ENCODE measurements around the gene OR2K2. TPM values are rescaled to one million over a fixed set of nuclear protein-coding genes. Genes with fewer than 3 reads are reported as not detected.

The OR2K2 gene
- total and polyA plus RNA-seq, 2 donors (not counting 3 experiments of a cell fraction or from before 2014, with no cell fraction given), result not detected

GRCh38 chr9:111287127-111287526 lies 42.9 kb downstream of the OR2K2 start:
- Histone ChIP-seq H3K4me1 (ENCODE audit: control insufficient read depth, extremely low read depth, insufficient read depth, low read length) (no peaks in the 10 kb centered on the region), H3K9me1 (replicated peaks; ENCODE audit: control insufficient read depth, extremely low read depth, insufficient read depth, low read length) (no peaks in the 10 kb centered on the region), H3K4me3 (replicated peaks in 1 of 3; ENCODE audit: insufficient read depth in 1 of 3, low read depth in 1 of 3, low read length in 3 of 3) (no peak overlapping the region), H3K27me3 (ENCODE audit: control insufficient read depth in 2 of 2, insufficient read depth in 2 of 2, low read length in 2 of 2) (peaks cover 0 to 2% of the 10 kb centered on the region in 2 experiments), H3K36me3 (ENCODE audit: control insufficient read depth in 2 of 2, extremely low read depth in 1 of 2, insufficient read depth in 2 of 2, low read length in 2 of 2) (no peaks in the 10 kb centered on the region), H3K27ac (ENCODE audit: insufficient read depth, low read depth, low read length) (no peak overlapping the region), H3K4me2 (ENCODE audit: insufficient read depth, low read length) (no peak overlapping the region), H2AFZ (ENCODE audit: low read depth, low read length) (no peak overlapping the region), H3K9ac (replicated peaks; ENCODE audit: extremely low read depth, insufficient read depth, low read length) (no peak overlapping the region), H4K20me1 (replicated peaks; ENCODE audit: control insufficient read depth, extremely low read depth, insufficient read depth, low read length) (no peaks in the 10 kb centered on the region), H3K79me2 (ENCODE audit: control insufficient read depth, insufficient read depth, low read length) (no peaks in the 10 kb centered on the region), H3K9me3 (replicated peaks; ENCODE audit: control insufficient read depth, insufficient read depth, low read length) (no peaks in the 10 kb centered on the region)
- ChIA-PET CTCF (no interaction called here), POLR2A (interaction anchor here (0.7 kb wide), 1 partner anchor 76 kb away, joined by 7 read pairs; no protein-coding TSS in a partner anchor)
- FAIRE-seq, result no peak
- intact Hi-C loops (cut with micrococcal nuclease), result no loop called here
- BruUV-seq (replicated peaks), result no TSS peak
- dilution Hi-C loops (cut with MboI; ENCODE audit: extremely low pct_ligation_motif_present, low sequenced_read_pairs), result no loop called here
- DNase-seq (ENCODE audit: low read depth, low spot score), result no peak
- no peak for TF ChIP-seq JUN (IDR thresholded peaks at IDR 0.05; ENCODE audit: borderline replicate concordance, insufficient read depth, insufficient read length, low read depth)
- TF ChIP-seq FOS (IDR thresholded peaks at IDR 0.05; ENCODE audit: borderline replicate concordance, insufficient read depth, low read length), result no peak
- TF ChIP-seq MYC (IDR thresholded peaks at IDR 0.05; ENCODE audit: low read depth, low read length), result no peak
- no peak for TF ChIP-seq EZH2 (IDR thresholded peaks at IDR 0.05; ENCODE audit: borderline replicate concordance, low read depth, low read length, severe bottlenecking)
- TF ChIP-seq POLR2A (IDR thresholded peaks at IDR 0.05; ENCODE audit: low read depth, low read length), result no peak

GRCh38 chr9:111284703-111285102 lies 45.3 kb downstream of the OR2K2 start:
- no peaks in the 10 kb centered on the region for H3K27me3 ChIP-seq (ENCODE audit: control insufficient read depth in 2 of 2, insufficient read depth in 2 of 2, low read length in 2 of 2)
- dilution Hi-C loops (cut with MboI; ENCODE audit: extremely low pct_ligation_motif_present, low sequenced_read_pairs), result no loop called here
- no peak overlapping the region for H3K27ac ChIP-seq (ENCODE audit: insufficient read depth, low read depth, low read length)
- H4K20me1 ChIP-seq (replicated peaks; ENCODE audit: control insufficient read depth, extremely low read depth, insufficient read depth, low read length), result no peaks in the 10 kb centered on the region
- intact Hi-C loops (cut with micrococcal nuclease), result no loop called here
- POLR2A ChIA-PET, result no interaction called here
- TF ChIP-seq EZH2 (IDR thresholded peaks at IDR 0.05; ENCODE audit: borderline replicate concordance, low read depth, low read length, severe bottlenecking), result no peak
- TF ChIP-seq MYC (IDR thresholded peaks at IDR 0.05; ENCODE audit: low read depth, low read length), result no peak
- TF ChIP-seq JUN (IDR thresholded peaks at IDR 0.05; ENCODE audit: borderline replicate concordance, insufficient read depth, insufficient read length, low read depth), result no peak
- TF ChIP-seq POLR2AphosphoS5 (IDR thresholded peaks at IDR 0.05; ENCODE audit: insufficient read depth, low read depth, low read length), result no peak
- no peak for TF ChIP-seq MAX (IDR thresholded peaks at IDR 0.05; ENCODE audit: insufficient read depth, insufficient read length)
- TF ChIP-seq CTCF (IDR thresholded peaks at IDR 0.05; ENCODE audit: extremely low read depth in 1 of 2, insufficient read depth in 1 of 2, low read depth in 1 of 2, low read length in 2 of 2), result no peak
- TF ChIP-seq GATA2 (IDR thresholded peaks at IDR 0.05; ENCODE audit: insufficient read depth, insufficient read length, low read depth, low read length), result no peak
- no peak for TF ChIP-seq FOS (IDR thresholded peaks at IDR 0.05; ENCODE audit: borderline replicate concordance, insufficient read depth, low read length)
- no peak for TF ChIP-seq POLR2A (IDR thresholded peaks at IDR 0.05; ENCODE audit: low read depth, low read length)
- BruUV-seq (replicated peaks), result no TSS peak
- FAIRE-seq (no peak), DNase-seq (ENCODE audit: low read depth, low spot score) (no peak)
- CTCF ChIA-PET, result interaction anchor here (1.6 kb wide), 1 partner anchor 14 kb away, joined by 5 read pairs; no protein-coding TSS in a partner anchor
- H3K4me3 ChIP-seq (replicated peaks in 1 of 3; ENCODE audit: insufficient read depth in 1 of 3, low read depth in 1 of 3, low read length in 3 of 3), result no peak overlapping the region
- H3K4me2 ChIP-seq (ENCODE audit: insufficient read depth, low read length), result no peak overlapping the region
- H3K4me1 ChIP-seq (ENCODE audit: control insufficient read depth, extremely low read depth, insufficient read depth, low read length), result no peaks in the 10 kb centered on the region
- H3K36me3 ChIP-seq (ENCODE audit: control insufficient read depth in 2 of 2, extremely low read depth in 1 of 2, insufficient read depth in 2 of 2, low read length in 2 of 2), result no peaks in the 10 kb centered on the region
- no peak overlapping the region for H2AFZ ChIP-seq (ENCODE audit: low read depth, low read length)
- no peaks in the 10 kb centered on the region for H3K79me2 ChIP-seq (ENCODE audit: control insufficient read depth, insufficient read depth, low read length)
- no peak overlapping the region for H3K9ac ChIP-seq (replicated peaks; ENCODE audit: extremely low read depth, insufficient read depth, low read length)
- H3K9me3 ChIP-seq (replicated peaks; ENCODE audit: control insufficient read depth, insufficient read depth, low read length), result no peaks in the 10 kb centered on the region
- no peaks in the 10 kb centered on the region for H3K9me1 ChIP-seq (replicated peaks; ENCODE audit: control insufficient read depth, extremely low read depth, insufficient read depth, low read length)
